Stimulated activated CD4-positive, alpha-beta T cell treated with anti-CD3 and anti-CD28 coated beads, Interleukin-12 subunit alpha, Interleukin-12 subunit beta, amount 100 ng/mL, for 48 hours (primary cell): ENCODE results near the gene FLAD1.
A peak's percentile ranks its signal among the peaks of the same experiment; 100 is the strongest.

ENCODE experiments used
- DNase-seq, 3 donors: peaks; one replicate each; pipeline ENCODE4 v3.0.0-alpha.2; 2020; ENCODE audit warnings: low read depth in 2 of 3, low spot score in 1 of 3

Gene FLAD1

DNA sequence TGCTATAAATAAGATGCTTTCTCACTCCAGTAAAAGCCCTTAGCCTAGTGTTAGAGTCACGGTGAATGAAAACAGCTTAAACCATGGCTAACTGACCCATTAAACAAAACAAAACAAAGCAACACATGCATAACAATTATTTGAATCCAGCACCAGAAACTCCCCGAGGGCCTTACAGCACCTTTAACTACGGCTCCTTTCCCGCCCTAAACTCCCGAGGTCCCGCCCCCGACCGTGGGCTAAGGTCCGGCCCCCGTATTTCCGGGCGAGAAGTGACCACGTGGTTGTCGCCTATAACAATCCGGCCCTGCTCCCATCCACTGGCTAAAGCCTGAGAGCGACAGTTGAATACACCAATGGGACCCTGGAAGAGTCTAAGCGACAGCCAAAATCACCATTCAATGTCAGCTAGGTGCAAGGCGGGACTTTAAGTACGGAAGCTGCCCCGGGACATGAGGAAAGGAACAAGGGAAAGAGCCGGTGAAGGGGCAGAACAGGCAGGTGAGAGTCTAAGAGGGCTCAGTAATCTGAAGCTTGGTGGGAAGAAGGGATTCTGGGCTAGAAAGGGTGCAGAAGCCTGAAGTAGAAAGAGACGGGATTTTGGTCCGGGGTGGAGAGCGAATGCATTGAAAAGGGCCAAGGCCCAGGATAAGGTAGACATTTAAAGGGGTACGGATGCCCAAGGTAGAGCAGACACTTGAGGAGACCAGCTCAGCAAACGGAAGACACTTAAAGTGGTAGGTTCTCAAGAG, at the start of gene FLAD1:
TSS of gene FLAD1 (plus strand) at position 448 of the 752 bp plus-strand sequence. CDS start 351 bp downstream, outside the sequence.
- peak; percentile 94 to 95 (median 94) for DNase-seq

DNA sequence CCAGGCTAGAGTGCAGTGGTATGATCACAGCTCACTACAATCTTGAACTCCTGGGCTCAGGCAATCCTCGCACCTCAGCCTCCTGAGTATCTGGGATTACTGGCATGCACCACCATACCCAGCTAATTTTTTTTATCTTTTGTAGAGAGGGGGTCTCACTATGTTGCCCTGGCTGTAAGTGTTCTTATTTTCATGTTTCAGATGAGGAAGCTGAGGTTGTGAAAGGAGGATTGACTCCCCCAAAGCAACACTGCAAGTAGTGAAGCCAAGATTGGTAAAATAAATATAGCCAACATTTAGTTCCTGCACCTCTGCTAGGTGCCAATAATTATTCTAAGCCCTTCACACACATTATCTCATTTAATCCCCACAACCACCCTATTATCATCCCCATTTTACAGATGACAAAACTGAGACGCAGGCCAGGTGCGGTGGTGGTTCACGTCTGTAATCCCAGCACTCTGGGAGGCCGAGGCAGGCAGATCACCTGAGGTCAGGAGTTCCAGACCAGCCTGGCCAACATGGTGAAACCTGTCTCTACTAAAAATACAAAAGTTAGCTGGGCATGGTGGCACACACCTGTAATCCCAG, 48.7 kb upstream of the FLAD1 start:
- no peak for DNase-seq

DNA sequence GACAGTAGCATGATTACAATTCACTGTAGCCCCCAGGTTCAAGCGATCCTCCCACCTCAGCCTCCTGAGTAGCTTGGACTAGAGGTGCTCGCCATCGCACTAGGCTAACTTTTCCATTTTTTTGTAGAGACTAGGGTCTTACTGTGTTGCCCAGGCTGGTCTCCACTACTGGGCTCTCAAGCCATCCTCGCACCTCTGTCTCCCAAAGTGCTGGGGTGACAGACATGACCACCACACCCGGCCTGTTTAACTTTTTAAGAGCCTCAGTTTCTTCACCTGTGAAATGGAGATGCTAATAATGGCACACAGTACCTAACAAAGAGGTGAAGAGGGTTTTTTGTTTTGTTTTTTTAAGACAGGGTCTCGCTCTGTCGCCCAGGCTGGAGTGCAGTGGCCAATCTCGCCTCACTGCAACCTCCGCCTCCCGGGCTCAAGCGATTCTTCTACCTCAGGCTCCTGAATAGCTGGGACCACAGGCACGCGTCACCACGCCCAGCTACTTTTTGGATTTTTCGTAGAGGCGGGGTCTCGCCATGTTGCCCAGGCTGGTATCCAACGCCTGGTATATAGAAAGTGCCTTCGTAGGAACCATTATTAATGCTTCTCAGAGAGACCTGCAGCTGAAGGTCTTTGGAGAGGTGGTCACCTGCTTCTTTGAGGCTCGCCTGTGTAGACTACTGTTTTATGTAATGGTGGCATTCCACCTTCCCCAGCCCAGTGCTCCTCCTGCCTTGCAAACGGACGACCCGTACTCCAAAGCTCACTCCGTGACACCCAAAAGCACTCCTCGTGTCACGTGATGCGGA, 47.2 kb upstream of the FLAD1 start:
- DNase-seq = no peak

DNA sequence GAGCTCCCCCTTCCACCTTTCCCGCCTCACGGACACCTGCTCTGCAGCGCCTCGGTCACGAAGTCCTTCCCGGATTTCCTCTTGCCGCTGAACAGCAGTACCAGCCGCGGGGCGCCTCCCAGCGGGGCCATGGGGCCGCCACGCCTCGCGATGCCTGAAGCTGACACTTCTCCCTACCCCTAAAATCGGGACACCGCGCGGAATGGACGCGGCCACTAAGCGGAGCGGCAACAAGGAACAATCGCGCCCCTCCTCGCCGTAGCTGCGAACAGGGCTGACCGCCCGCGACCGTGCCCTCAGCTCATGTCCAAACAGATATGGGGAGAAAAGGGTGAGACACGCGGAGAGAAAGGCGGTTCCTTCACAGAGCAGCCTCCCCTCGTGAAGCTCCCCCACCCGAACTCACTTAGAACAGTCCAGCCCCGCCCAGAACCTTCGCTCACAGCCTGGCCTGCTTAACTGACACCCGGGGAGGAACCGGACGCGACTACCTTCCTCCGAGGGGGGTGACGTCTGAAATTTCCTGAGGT, 46.5 kb upstream of the FLAD1 start, which contains the start of gene PMVK:
TSS of gene PMVK (minus strand) at position 165 of the 530 bp plus-strand sequence. CDS start at position 131, 34 bp downstream.
- peak; percentile 91 to 94 (median 92) for DNase-seq

DNA sequence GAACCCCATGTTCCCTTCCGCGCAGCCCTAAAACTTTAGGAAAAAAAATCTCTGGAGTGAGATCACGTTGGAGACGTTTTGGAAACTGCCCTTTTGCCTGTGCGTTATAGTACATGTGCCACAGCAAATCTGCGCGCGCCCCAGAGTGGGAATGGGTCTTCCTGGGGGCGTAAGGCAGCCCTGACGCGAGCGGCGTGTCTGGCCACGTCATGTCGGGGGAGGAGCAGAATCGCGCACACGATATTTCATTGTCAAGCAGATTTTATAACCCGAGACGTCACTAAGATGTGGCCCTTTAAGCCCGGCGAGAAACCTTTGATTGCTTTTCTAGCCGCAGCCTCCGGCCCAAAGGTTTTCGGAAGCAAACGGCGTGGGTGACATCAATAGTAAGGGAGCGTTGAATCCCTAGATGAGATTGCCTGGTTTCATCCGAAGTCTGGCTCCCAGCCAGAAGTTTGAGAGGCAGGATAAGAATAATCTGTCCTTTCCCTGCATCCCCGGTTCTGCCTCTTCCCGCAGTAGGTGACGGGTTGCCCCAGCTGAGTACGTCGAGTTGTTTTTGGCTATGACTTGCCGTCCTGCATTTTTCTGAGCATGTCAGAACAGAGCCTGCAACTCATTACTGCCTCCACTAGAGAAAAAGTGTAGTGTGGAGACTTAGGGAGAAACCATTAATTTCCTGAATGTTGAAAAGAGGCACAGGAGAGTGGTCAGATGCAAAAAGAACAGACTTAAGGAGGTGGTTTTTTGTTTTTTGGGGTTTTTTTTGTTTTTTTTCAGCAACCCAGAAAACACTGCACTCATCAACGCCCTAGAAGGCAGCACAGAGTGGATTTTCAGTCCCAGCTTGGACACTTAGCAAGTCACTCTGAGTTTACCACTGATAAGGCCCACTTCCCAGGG, 45.8 kb upstream of the FLAD1 start:
- peak; percentile 81 to 84 (median 82) for DNase-seq

DNA sequence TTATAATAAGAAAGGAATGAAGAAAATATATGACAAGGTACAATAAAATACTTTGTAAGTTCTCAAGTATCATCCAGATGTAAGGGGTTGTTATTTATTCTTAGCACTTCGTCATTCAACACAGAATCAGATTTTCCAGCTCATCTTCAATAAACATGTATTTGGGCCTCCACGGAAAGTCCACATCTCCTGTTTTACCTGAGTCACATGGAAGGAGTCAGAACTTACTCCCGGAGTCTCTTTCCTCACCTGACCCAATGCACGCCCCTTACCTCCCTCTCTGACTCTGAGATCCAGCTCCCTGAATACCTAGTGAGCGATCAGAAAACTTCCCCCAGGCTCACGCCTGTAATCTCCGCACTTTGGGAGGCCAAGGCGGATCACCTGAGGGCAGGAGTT, 45.2 kb upstream of the FLAD1 start:
- DNase-seq = no peak

DNA sequence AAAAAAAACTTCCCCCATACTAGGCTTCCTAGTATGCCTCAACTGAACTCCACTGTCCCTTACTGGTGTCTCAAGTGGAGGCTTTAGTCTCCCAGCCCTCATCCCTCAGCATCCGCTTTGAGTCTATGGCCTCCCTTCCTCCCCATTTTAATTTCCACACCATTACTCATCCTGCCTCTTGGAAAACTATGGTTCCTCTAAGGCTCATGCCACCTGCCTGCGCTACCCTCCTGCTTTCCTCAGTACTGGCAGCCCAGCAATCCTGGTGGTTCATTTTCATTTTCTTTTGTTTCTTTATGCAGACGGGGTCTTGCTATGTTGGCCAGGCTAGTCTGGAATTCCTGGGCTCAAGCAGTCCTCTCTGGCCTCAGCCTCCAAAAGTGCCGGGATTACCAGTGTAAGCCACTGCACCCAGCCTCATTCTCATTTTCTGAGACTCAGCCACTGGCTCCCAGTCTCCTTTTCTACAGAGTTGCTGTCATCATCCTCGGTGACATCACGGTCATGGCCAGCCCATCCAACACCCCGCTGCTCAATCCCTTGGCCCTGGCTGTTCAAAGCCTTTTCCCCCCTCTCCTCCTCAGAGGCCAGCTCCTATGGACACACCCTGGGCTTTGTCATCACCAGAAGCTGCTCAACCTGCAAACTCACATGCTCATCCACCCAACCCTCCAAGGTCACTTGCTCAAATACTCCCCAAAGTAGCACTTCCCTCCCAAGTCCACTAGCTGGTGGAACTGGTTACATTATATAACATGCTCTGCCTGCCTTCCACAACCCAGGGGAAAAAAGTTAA, 44.3 kb upstream of the FLAD1 start:
- DNase-seq = no peak

DNA sequence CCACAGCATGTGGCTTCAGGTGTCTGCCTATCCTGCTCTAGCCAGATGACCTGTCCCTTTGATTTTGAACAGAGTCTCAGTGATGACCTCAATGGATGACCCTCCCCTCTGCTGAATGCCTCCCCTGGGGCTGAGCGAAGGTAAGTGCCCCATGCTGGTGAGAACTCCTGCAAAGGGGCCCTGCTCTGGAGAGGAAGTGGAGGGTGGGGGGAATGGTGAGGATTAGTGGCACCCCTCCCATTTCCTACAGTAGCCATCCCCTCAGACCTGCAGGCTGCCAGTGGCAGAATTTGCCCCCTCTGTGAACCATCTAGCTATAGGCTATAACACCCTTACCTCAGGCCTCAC, 43.0 kb upstream of the FLAD1 start:
- no peak for DNase-seq

DNA sequence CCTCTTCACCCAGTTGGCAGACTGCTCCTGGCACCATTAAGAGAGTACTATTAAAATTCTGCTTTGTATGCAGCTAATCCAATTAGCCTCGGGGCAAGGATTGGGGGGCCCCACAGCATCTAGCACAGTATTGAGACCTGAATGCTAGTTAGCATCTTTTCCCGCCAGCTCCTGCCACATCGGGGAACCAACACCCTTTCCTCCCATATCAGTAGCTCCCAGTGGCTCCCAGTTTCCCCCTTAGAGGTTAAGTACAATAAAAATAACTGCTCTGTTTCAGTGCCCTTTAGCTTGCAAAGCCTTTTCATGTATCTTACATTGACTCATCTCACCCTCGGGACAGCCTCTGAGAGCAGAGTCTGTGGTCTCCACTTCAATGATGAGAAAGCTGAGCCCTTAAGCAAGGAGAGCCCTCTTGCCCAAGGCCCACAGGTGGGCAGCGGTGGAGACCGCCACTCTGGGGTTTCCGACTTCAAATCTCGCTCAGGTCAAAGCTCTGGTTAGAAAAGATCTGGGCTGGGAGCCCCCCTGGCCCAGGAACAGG, 42.4 kb upstream of the FLAD1 start:
- no peak for DNase-seq

DNA sequence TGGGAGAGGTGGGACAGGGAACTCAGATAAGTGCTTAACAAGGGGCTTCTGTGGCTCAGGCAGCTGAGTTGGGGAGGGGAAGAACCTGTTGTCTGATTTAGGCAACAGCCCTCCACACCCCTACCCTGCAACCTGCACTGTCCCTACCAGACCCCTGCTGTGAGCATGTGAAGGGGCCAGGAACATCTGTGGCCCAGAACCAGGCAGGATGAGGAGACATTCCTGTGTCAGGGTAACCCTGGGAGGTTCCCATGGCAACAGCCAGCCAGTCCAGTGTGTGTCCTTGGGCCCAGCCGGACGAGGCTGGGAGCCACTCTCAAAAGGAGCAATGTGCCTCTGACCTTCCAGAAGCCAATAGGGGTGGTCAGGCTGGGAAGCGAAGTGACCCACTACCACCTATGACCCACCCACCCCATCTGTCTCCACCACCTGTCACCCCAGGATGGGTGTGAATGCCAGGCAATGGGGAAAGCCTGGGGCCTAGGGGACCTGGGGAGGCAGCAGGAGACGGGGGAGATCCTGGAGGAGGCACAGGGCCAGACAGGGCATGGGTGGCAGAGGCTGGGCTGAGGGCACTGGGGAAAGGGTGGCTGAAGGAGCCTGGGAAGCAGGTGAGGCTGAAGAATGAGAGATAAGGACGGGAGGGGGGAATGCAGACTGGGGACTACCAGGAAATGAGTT, 41.7 kb upstream of the FLAD1 start:
- no peak for DNase-seq

DNA sequence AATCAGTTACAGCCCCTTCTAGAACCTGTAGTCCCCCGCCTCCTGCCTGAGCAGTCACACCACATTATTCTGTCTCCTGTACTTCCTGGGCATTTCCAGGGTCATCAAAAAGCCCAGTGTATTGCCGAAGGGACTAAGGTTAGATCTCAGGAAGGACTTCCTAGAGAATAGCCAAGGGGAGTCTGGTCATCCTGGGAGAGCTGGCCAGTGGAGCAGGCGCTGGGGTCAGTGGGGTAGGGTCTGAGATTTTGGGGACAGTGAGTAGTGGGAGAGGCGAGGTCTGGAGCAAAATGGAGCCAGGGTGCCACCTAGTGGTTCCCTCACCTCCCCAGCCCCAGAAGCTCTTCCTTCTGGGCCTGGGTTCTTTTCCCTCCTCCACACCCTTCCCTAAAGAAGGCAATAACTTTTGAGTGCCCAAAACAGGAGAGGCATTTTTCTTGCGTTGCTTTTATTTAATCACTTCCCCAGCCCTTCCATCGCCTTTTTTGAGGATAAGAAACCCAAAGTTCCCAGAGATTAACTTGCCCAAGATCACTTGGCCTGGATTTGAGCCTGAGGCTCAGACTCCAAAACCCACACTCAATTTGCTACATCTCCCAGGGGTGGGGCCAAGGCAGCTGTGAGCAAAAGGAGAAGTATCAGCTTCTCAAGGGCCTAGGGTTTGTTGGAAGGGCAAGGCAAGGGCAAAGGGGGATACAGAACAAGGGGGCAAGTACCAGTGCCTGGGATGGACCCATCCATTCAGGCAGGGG, 39.3 kb upstream of the FLAD1 start:
- no peak for DNase-seq

DNA sequence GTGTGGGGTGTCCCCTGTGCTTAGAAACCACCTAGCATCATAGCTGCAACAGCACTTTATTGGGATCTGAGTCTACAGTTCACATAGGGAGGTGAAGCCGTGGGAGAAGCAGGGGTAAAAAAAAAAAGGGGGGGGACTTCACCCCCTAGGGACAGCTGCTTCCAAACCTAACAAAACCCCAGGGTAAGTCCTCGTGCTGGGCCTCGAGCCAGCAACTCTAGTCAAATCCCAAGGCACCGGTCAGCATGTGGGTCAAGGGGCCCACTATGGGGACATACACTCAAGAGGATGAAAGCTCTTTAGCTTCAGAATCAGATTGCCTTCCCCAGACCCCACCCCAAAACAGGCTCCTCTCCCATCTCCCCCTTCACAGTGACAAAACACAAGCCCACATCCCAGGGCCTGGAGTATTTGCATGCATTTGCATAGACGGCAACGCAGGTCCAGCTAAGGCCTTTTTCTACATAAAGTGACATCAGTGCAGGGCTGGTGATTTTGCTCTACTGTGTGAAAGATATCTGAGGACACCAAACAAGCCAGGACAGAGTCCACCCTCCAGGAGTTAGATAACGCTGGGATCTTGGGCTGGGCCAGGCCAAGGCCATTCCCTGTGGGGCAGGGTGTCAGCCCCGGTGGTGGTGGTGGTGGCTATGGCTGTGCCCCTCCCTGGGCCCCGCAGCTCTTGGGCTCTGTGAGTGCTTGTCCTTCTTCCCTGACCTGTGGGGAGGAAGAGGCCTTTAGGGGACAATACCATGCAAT, 38.6 kb upstream of the FLAD1 start:
- DNase-seq = no peak

DNA sequence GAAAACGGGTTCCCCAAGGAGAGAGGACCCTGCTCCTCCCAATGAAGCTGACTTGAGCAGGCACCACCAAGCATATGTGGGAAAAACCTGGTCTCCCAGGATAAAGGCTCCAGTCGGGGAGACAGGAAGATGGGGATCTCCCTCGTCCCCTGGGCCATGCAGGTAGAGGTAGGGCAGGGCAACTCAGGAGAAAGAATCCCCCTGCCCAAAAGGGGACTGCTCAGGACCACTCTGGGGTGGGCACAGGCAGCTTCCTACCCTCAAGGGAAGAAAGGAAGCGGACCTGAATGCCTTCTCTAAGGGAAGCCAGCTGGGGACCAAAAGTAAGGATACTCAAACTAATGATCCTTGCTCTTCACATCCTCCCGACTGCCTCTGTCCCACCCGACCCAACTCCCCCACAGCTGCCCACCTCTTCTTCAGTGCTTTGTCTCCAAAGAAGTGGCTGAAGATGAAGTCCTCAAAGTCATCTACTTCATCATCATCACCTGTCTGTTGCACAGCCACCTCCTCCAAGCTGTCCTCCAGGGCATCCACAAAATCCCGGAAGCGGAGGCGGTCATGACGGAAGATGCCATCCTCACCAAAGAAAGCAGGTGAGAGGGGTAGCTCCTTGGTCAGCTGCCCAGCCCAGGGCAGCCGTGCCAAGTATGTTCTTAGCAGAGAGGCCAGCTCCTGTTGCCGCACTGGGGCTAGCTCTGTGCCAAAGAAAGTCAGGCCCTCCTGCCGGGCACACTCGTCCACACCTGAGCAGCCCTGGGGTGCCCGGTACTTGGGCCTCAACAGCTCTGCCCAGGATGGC, 37.8 kb upstream of the FLAD1 start:
- DNase-seq = no peak

DNA sequence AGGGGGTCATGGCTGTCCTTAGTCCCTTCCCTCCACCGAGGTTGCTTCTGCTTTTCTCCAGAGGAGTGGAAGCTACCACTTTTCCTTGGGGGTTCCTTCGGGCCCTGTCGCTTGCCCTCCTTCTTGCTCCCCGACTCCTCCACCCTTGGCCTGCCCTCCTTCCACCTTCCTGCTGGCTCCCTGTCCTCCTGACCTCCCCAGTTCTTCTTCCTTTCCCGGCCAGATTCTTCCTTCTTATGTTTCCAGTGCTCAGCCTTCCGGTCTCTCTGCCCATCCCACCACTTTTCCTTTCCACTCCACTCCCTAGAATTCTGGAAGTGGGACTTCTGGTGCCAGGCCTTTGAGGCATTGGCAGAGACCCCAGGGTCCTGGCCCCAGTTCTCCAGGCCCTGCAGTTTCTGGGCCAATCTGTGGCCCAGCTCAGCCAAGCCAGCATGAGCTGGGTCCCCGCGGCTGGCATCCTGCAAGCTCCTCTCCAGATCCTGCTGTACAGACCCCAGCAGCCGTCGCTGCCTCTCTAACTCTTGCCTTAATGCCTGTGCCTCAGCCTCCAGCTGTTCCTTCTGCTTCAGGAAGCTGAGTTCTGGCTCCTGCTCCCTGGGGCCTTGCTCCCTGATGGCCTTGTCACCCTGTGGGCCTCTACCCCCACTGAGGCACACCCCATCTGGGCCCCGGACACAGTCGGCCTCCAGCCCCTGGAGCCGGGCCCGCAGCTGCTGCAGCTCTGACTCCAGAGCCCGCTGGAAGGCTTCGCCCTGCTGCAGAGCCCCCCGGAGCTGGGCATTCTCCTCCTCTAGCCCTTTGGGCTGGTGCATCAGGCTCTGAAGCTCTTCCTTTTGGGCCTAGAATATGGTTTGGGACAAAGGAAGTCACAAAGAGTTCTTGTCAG, 36.9 kb upstream of the FLAD1 start:
- no peak for DNase-seq

DNA sequence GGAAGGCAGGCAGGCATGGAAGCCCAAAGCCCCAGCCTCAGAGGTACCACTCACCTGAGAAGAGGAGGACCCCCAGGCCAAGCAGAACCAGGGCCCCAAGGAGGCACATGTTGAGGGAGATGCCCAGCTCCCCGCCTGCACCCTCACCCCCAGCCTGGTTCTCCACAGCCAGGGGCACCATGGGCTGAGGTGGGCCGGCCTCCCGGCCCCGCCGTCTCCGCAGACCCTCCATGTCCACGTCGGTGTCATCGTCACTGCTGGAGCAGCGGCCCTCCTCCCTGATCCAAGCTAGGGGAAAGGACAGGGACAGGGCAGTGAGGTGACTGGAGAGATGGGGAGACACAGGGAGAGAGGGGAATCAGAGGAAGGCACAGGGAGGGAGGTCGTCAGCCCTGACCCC, 35.1 kb upstream of the FLAD1 start:
- DNase-seq = no peak
